Muscle of leg (tissue), 11 donors: ENCODE data around the gene GTPBP8. TPM values are rescaled to one million over a fixed set of nuclear protein-coding genes. Genes with fewer than 3 reads are reported as not detected.

Source experiments
- DNase-seq: peaks from one replicate; pipeline ENCODE4 v3.0.0; 2013
- H3K27ac ChIP-seq: one replicate; pipeline ENCODE4 v1.5.1; 2013; ENCODE audit warnings: mild to moderate bottlenecking, low read length, control low read depth
- H3K27me3 ChIP-seq: one replicate; pipeline ENCODE4 v1.6.1; 2013; ENCODE audit warnings: low read length; ENCODE audit not compliant: control insufficient read depth, insufficient read depth
- H3K36me3 ChIP-seq: one replicate; pipeline ENCODE4 v1.6.1; 2013; ENCODE audit warnings: low read length; ENCODE audit not compliant: control insufficient read depth, insufficient read depth
- H3K4me1 ChIP-seq: one replicate; pipeline ENCODE4 v1.6.1; 2013; ENCODE audit warnings: low read length; ENCODE audit not compliant: control insufficient read depth, insufficient read depth
- H3K4me3 ChIP-seq: one replicate; pipeline ENCODE4 v1.5.1; 2013; ENCODE audit warnings: low read length, control low read depth
- H3K9me3 ChIP-seq: replicated peaks from 2 replicates; pipeline ENCODE4 v1.6.1; 2013; ENCODE audit warnings: low read depth, low read length; ENCODE audit not compliant: control insufficient read depth
- WGBS: methylation state at CpG from one replicate; pipeline ENCODE4 v1.1.5; 2013; ENCODE audit warnings: missing lambda C conversion rate; ENCODE audit not compliant: insufficient coverage; 5-methylcytosine and 5-hydroxymethylcytosine counted together
- polyA plus RNA-seq, 8 donors: library from polyadenylated mRNA; unstranded; fragments of 120-200 nt; gene quantifications; one replicate each; pipeline versions ENCODE4 v1.2.1 to v1.2.3, GENCODE V29; 2013; ENCODE audit warnings: inconsistent platforms in 1 of 8, low replicate concordance in 1 of 8; ENCODE audit not compliant: insufficient read length in 8 of 8, insufficient read depth in 1 of 8
- total RNA-seq: library from RNA; stranded (reverse); fragments of 120-200 nt; gene quantifications from one replicate; pipeline ENCODE4 v1.2.4, GENCODE V29; 2013

The GTPBP8 gene
- total and polyA plus RNA-seq, 9 donors: 9.8 to 19.3 (median 18.3) TPM

GRCh38 chr3:112967828-112968227 lies 23.0 kb upstream of the GTPBP8 start:
- no peaks in the 10 kb centered on the region for H3K9me3 ChIP-seq
- no peaks in the 10 kb centered on the region for H3K4me1 ChIP-seq
- no peak for DNase-seq
- no peak overlapping the region for H3K27ac ChIP-seq
- no peaks in the 10 kb centered on the region for H3K27me3 ChIP-seq
- H3K4me3 ChIP-seq: no peak overlapping the region
- H3K36me3 ChIP-seq: no peaks in the 10 kb centered on the region
- WGBS: no CpG with 5 or more reads among the region's 1 CpG

GRCh38 chr3:112972158-112972557 lies 18.6 kb upstream of the GTPBP8 start:
- Histone ChIP-seq H3K27ac (no peak overlapping the region), H3K4me3 (no peak overlapping the region), H3K27me3 (no peaks in the 10 kb centered on the region), H3K4me1 (no peaks in the 10 kb centered on the region), H3K9me3 (no peaks in the 10 kb centered on the region), H3K36me3 (no peaks in the 10 kb centered on the region)
- no peak for DNase-seq

GRCh38 chr3:112973325-112974177 lies 17.2 kb upstream of the GTPBP8 start:
- Histone ChIP-seq H3K27ac (no peak overlapping the region), H3K36me3 (no peaks in the 10 kb centered on the region), H3K9me3 (no peaks in the 10 kb centered on the region), H3K4me1 (no peaks in the 10 kb centered on the region), H3K27me3 (no peaks in the 10 kb centered on the region), H3K4me3 (peak overlapping the region; percentile 16)
- WGBS: 100% methylated on average over 1 of the region's 5 CpGs
- no peak for DNase-seq

GRCh38 chr3:112974178-112974517 lies 16.6 kb upstream of the GTPBP8 start:
- no peak overlapping the region for H3K27ac ChIP-seq
- no peaks in the 10 kb centered on the region for H3K36me3 ChIP-seq

GRCh38 chr3:112974894-112975293 lies 15.9 kb upstream of the GTPBP8 start, which contains the start of gene CD200R1:
Gene CD200R1 (minus strand): TSS chr3:112975103. CDS start chr3:112974857, 246 bp downstream.
- WGBS: 83% methylated on average over 2 of the region's 5 CpGs
- no peak within 1 kb of the TSS for H3K27ac ChIP-seq
- no peaks in the 10 kb centered on the region for H3K4me1 ChIP-seq
- H3K4me3 ChIP-seq: peak within 1 kb of the TSS; percentile 16
- DNase-seq: peak; percentile 67
- no peaks in the 10 kb centered on the region for H3K36me3 ChIP-seq
- no peaks in the 10 kb centered on the region for H3K27me3 ChIP-seq
- H3K9me3 ChIP-seq: no peaks in the 10 kb centered on the region

More at GRCh38 chr3:112974178-112974517, 16.6 kb upstream of the GTPBP8 start:
- no peaks in the 10 kb centered on the region for H3K4me1 ChIP-seq
- no peaks in the 10 kb centered on the region for H3K9me3 ChIP-seq
- 67% methylated on average over 1 of the region's 2 CpGs for WGBS
- no peak for DNase-seq
- H3K27me3 ChIP-seq: no peaks in the 10 kb centered on the region
- peak overlapping the region; percentile 16 for H3K4me3 ChIP-seq

GRCh38 chr3:112976001-112976400 lies 14.8 kb upstream of the GTPBP8 start:
- no peaks in the 10 kb centered on the region for H3K36me3 ChIP-seq
- H3K4me1 ChIP-seq: no peaks in the 10 kb centered on the region

GRCh38 chr3:112976953-112977352 lies 13.8 kb upstream of the GTPBP8 start:
- Histone ChIP-seq H3K27ac (no peak overlapping the region), H3K4me3 (no peak overlapping the region), H3K9me3 (no peaks in the 10 kb centered on the region), H3K4me1 (no peaks in the 10 kb centered on the region), H3K36me3 (no peaks in the 10 kb centered on the region), H3K27me3 (no peaks in the 10 kb centered on the region)
- DNase-seq: no peak
- WGBS: no CpG with 5 or more reads among the region's 2 CpGs

More at GRCh38 chr3:112976001-112976400, 14.8 kb upstream of the GTPBP8 start:
- DNase-seq: peak; percentile 57
- H3K27me3 ChIP-seq: no peaks in the 10 kb centered on the region
- no peaks in the 10 kb centered on the region for H3K9me3 ChIP-seq
- H3K27ac ChIP-seq: no peak overlapping the region
- H3K4me3 ChIP-seq: no peak overlapping the region

GRCh38 chr3:112979244-112979832 lies 11.4 kb upstream of the GTPBP8 start:
- Histone ChIP-seq H3K36me3 (no peaks in the 10 kb centered on the region), H3K4me1 (no peaks in the 10 kb centered on the region), H3K27me3 (no peaks in the 10 kb centered on the region), H3K9me3 (no peaks in the 10 kb centered on the region), H3K27ac (no peak overlapping the region), H3K4me3 (no peak overlapping the region)
- WGBS: no CpG with 5 or more reads among the region's 1 CpG
- DNase-seq: peak; percentile 52

GRCh38 chr3:112980080-112980479 lies 10.7 kb upstream of the GTPBP8 start:
- no peaks in the 10 kb centered on the region for H3K9me3 ChIP-seq
- peaks cover 5% of the 10 kb centered on the region for H3K4me1 ChIP-seq
- H3K27ac ChIP-seq: no peak overlapping the region
- H3K27me3 ChIP-seq: no peaks in the 10 kb centered on the region
- no peak overlapping the region for H3K4me3 ChIP-seq
- H3K36me3 ChIP-seq: no peaks in the 10 kb centered on the region
- no peak for DNase-seq
- 50% methylated on average over 1 of the region's 1 CpG for WGBS

- no peaks in the 10 kb centered on the region for H3K36me3 ChIP-seq
- H3K27me3 ChIP-seq: no peaks in the 10 kb centered on the region
- DNase-seq: no peak
- no CpG with 5 or more reads among the region's 1 CpG for WGBS
- H3K27ac ChIP-seq: no peak overlapping the region
- no peaks in the 10 kb centered on the region for H3K9me3 ChIP-seq
- peaks cover 5% of the 10 kb centered on the region for H3K4me1 ChIP-seq
- no peak overlapping the region for H3K4me3 ChIP-seq
Observed at GRCh38 chr3:112982710-112983109, 8.1 kb upstream of the GTPBP8 start.
